Kidney glomerular epithelial cell (primary cell): ENCODE measurements around the gene TNFSF10.
"Not testable (repeated sequence)": the region's sequence is repeated elsewhere in the genome, so short reads cannot be mapped to it uniquely, and the experiment has no call there.

Experiments used
- DNase-seq: peaks from one replicate; lab custom pipeline; 2025; lab: John Stamatoyannopoulos, UW

TNFSF10 gene

GRCh38 chr3:172522871-172523818, at the start of gene TNFSF10:
Gene TNFSF10 (minus strand): TSS chr3:172523430. CDS start chr3:172523384, 46 bp downstream.
- peak; percentile 93 for DNase-seq

- DNase-seq, result no peak
These were observed 46.1 kb upstream of the TNFSF10 start for GRCh38 chr3:172569128-172570008.

DNA sequence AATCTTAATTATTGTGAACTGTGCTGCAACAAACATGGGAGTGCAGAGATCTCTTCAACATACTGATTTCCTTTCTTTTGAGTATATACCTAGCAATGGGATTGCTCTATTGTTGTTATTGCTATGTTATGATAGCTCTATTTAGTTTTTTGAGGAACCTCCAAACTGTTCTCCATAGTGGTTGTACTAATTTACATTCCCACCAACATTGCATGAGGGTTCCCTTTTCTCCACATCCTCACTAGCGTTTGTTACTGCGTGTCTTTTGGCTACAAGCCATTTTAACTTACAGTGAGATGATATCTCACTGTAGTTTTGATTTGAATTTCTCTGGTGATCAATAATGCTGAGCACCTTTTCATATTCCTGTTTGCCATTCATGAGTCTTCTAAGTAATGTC, 45.5 kb upstream of the TNFSF10 start:
- no peak for DNase-seq

DNA sequence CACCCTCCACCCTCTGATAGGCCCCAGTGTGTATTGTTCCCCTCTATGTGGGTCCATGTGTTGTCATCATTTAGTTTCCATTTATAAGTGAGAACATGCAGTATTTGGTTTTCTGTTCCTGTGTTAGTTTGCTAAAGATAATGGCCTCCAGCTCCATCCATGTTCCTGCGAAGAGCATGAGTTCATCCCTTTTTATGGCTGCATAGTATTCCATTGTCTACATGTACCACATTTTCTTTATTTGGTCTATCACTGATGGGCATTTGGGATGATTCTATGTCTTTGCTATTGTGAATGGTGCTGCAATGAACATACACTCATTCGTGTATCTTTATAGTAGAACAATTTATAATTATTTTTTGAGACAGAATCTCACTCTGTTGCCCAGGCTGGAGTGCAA, 43.6 kb upstream of the TNFSF10 start:
- DNase-seq, result not testable (repeated sequence)

GRCh38 chr3:172564499-172564898, 41.3 kb upstream of the TNFSF10 start:
- peak; percentile 65 for DNase-seq

GRCh38 chr3:172562871-172563865, 39.9 kb upstream of the TNFSF10 start:
- DNase-seq, result peak; percentile 96

DNA sequence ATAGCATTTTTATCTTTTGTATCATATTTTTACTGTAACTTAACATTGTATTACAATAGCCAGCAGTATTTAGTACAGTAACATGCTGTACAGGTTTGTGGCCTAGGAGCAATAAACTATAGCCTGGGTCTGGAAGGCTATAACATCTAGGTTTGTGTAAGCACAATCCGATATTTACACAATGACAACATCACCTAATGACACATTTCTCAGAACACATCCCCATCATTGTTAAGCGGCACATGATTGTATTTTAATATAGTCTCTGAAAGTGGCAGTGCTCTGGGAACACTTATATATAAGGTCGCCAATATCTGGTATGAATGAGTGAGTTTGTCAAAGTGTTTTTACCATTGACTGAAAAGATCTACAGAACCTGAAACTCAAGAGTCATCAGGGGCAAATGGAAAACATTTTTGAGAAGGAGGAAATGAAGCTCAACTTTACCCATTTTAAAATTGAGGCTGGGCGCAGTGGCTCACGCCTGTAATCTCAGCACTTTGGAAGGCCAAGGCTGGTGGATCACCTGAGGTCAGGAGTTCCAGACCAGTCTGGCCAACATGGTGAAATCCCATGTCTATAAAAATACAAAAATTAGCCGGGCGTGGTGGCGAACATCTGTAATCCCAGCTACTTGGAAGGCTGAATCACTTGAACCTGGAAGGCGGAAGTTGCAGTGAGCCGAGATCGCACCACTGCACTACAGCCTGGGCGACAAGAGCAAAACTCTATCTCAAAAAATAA, 38.8 kb upstream of the TNFSF10 start:
- no peak for DNase-seq

- DNase-seq, result no peak
These were observed 37.4 kb upstream of the TNFSF10 start for GRCh38 chr3:172560586-172560985.

GRCh38 chr3:172560026-172560425, 36.8 kb upstream of the TNFSF10 start:
- no peak for DNase-seq

GRCh38 chr3:172559020-172559419, 35.8 kb upstream of the TNFSF10 start:
- no peak for DNase-seq

GRCh38 chr3:172557515-172558220, 34.4 kb upstream of the TNFSF10 start:
- no peak for DNase-seq

GRCh38 chr3:172553526-172554252, 30.5 kb upstream of the TNFSF10 start:
- DNase-seq, result no peak

DNA sequence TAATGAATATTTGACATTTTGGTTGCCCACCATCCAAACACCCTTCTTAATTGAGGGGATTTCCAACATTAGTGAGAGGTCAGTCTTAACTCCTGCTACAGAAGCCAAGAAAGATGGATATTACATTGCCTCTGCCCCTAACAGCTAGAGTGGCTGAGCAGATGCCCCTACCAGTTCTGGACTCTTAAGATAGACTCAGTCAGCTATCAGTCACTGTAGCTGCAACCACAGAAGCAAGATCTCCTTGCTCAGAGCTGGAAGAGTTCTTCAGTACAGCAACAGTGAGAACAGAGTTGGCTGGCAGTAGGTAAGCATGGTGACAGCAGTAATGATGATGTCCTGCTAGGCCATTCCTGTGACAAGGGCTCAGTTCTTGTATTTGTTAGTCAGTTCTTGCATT, 29.4 kb upstream of the TNFSF10 start:
- no peak for DNase-seq

DNA sequence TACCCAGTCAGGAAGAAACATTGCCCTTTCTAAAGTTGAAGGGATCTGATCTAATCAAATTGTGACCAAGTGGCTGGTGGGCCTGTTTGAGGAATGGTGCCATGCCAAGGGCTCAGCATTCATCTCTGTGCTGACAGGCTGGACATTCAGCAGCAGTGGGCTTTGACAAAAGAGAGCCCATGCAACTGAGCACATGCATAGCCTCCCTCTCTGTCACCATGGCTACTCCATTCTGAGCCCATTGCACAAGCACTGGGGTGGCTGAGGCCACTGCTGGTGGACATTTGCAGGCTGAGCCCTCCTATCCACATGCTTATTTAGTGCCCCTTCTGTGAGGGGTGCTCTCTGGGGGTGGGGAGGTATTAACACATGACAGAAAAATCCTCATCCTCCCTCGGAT, 28.6 kb upstream of the TNFSF10 start:
- DNase-seq, result no peak

DNA sequence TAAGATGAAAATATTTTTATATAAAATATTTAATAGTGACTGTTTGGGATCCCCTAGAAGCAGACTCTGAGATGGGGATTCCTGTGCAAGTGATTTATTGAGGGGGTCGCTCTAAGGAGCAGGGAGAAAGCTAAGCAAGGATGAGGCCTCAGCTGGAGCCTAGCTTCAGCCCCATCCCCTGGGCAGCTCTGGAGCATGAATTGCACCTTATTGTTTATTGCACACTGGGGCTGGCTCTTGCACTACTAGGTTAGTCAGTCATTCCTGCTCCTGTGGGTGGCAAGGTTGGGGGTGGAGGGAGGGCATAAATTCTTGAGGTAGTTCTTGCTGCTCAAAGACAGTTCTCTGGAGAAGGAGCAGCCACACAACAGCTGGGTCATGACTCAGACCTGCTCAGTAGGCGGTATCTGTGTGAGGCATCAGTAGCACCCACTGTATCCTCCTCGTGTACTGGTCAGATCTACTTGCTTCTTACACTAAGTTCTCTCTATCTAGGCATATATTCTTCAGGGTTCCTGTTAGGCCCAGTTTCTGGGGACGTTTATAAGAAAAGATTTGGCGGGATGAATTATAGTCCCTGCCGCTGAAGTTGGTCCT, 27.2 kb upstream of the TNFSF10 start:
- peak; percentile 92 for DNase-seq

DNA sequence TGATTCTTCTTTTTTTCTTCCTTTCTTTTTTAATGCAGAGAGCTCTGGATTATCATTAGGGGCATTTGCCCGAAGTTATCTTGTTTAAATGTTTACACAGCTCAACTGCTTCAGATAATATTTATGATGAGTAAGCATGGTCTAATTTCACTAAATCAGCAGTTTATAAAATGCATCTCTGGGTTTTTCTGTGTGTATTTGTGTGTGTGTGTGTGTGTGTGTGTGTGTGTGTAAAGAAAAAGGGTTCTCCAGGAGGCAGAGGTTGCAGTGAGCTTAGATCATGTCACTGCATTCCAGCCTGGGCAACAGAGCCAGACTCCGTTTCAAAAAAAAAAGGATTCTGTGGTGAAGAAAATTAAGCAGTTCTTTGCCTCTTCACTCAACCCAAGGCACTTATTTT, 25.9 kb upstream of the TNFSF10 start:
- no peak for DNase-seq

DNA sequence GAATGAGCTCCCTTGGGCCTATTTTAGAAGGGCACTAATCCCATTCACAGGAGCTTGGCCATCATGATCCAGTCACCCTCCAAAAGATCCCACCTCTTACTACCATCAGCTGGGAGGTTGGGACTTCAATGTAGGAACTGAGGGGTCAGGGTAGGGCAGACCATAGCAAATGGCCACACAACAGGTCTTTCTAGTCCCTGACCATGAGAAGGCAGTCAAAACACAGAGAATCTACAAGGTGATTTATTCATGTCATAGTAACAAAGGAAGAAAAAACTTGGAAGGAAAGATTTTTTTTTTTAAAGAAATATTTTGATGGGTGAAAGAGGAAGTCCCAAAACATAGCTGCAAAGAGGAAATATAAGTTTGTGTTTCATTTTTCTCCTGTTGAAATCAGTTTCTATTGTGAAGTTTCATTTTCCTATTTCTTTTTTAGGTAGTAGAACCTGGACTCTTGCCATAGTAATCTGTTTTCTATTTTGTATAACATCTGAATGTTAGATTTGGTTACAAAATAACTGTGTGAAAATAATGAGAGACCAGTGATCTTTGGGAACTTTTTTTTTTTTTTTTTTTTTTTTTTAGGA, 23.5 kb upstream of the TNFSF10 start:
- DNase-seq, result no peak

DNA sequence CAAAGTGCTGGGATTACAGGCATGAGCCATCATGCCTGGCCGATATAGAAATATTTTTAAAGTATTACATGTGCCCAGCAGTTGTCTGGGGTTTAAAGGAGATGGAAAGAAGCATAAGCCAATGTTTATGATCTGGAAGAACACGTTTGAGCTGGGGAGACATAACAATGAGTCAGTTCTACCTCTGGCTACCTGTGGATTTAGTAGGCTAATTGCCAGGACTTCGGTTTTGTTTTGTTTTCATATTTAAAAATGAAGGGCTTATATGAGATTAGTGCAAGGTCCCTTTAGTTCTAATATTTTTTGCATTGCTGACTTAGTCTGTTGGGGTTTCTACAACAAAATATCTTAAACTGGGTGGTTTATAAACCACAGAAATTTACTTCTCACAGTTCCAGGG, 22.9 kb upstream of the TNFSF10 start:
- no peak for DNase-seq

- DNase-seq, result no peak
These were observed 21.2 kb upstream of the TNFSF10 start for GRCh38 chr3:172544404-172544803.
